IPS DF 19.7 (cell line): ENCODE measurements around the gene TMX2.

Experiments used
- DNase-seq: peaks from one replicate; pipeline ENCODE4 v3.0.0-alpha.2; 2013; ENCODE audit warnings: low read depth, low spot score

Gene TMX2

GRCh38 chr11:57764972-57765371 lies 52.6 kb downstream of the TMX2 start:
- DNase-seq, result no peak

- no peak for DNase-seq
Measured at GRCh38 chr11:57770793-57771192, 58.4 kb downstream of the TMX2 start.

GRCh38 chr11:57771365-57771764 lies 59.0 kb downstream of the TMX2 start:
- no peak for DNase-seq

- DNase-seq, result no peak
Measured at GRCh38 chr11:57772562-57772961, 60.2 kb downstream of the TMX2 start.

GRCh38 chr11:57773026-57773598 lies 60.7 kb downstream of the TMX2 start:
- DNase-seq, result no peak

- no peak for DNase-seq
Measured at GRCh38 chr11:57775491-57775890, 63.1 kb downstream of the TMX2 start.

- no peak for DNase-seq
Measured at GRCh38 chr11:57776031-57776521, 63.7 kb downstream of the TMX2 start.

GRCh38 chr11:57776577-57777210 lies 64.3 kb downstream of the TMX2 start:
- DNase-seq, result no peak

GRCh38 chr11:57777969-57778317 lies 65.5 kb downstream of the TMX2 start:
- no peak for DNase-seq

GRCh38 chr11:57778318-57779037 lies 66.1 kb downstream of the TMX2 start:
- DNase-seq, result peak; percentile 93

GRCh38 chr11:57779276-57779675 lies 66.9 kb downstream of the TMX2 start:
- peak; percentile 52 for DNase-seq

GRCh38 chr11:57781529-57781943 lies 69.1 kb downstream of the TMX2 start:
- DNase-seq, result peak; percentile 83

GRCh38 chr11:57785072-57785471 lies 72.7 kb downstream of the TMX2 start:
- DNase-seq, result no peak

- no peak for DNase-seq
Measured at GRCh38 chr11:57786436-57786835, 74.0 kb downstream of the TMX2 start.

GRCh38 chr11:57787006-57787604 lies 74.7 kb downstream of the TMX2 start:
- DNase-seq, result no peak

- no peak for DNase-seq
Measured at GRCh38 chr11:57787920-57788702, 75.7 kb downstream of the TMX2 start.

- no peak for DNase-seq
Measured at GRCh38 chr11:57788703-57789088, 76.3 kb downstream of the TMX2 start.
